Activated CD4-positive, alpha-beta T cell treated with anti-CD3 and anti-CD28 coated beads for 4 hours (primary cell): ENCODE results near the gene ZSWIM5.
"Not testable (repeated sequence)": the region's sequence is repeated elsewhere in the genome, so short reads cannot be mapped to it uniquely, and the experiment has no call there.

Experiments
- DNase-seq, 2 donors: peaks; one replicate each; pipeline ENCODE4 v3.0.0-alpha.2; 2020

Gene ZSWIM5

DNA sequence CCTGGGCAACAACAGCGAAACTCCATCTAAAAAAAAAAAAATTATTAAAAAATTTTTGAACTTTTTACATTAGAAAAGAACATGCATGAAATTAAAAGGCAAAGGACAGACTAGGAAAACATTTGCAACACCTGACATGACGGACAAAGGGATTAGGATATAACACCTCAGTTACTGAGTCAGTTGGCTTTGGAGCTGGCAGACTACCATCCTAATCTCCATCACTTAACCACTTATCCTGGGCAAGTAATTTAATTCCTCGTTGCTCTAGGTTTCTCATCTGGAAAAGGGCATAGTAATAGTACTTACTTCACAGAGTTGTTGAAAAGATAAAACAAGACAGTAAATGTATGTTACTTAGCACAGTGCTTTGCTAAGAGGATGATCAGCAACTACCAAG is 207.2 kb downstream of the ZSWIM5 start:
- DNase-seq, result no peak

DNA sequence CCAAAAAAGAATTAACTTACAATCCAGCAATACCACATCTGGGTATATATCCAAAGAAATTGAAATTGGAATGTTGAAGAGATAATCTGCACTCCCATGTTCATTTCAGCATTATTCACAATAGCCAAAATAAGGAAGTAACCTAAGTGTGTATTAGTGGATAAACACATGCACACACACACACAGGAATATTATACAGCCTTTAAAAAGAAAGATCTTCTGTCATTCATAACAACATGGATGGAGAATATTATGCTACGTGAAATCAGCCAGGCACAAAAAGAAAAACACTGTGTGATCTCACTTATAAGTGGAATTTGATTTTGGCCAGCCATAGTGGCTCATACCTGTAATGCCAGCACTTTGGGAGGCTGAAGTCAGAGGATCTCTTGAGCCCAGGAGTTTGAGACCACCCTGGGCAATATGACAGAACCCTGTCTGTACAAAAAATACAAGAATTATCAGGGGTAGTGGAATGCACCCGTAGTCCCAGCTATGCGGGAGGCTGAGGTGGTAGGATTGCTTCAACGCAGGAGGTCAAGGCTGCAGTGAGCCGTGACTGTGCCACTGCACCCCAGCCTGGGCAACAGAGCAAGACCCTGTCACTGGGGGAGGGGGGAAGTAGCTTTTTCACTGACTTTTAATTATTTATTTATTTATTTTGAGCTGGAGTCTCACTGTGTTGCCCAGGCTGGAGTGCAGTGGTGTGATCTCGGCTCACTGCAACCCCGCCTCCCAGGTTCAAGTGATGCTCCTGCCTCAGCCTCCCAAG is 210.8 kb downstream of the ZSWIM5 start:
- no peak for DNase-seq

DNA sequence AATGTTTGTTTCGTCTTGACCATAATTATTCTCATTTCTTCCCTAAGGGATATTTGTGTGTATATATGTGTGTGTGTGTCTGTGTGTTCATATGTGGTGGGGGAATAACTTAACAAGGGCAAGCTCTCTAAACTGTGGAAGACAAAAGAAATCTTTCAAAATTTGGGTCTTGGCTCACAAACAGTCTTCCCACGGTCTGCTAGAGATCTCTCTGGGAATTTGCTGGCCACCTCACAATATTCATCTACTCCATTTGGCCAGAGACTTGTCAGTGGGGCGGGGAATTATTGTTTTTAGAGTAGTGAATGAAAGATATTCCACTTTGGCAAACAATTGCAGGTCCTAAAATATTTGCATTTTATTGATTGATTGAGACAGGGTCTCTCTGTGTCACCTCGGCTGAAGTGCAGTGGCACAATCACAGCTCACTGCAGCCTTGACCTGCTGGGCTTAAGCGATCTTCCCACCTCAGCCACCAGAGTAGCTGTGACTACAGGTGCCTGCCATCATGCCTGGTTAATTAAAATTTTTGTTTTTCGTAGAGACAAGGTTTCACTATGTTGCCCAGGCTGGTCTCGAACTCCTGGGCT is 212.0 kb downstream of the ZSWIM5 start:
- no peak for DNase-seq

DNA sequence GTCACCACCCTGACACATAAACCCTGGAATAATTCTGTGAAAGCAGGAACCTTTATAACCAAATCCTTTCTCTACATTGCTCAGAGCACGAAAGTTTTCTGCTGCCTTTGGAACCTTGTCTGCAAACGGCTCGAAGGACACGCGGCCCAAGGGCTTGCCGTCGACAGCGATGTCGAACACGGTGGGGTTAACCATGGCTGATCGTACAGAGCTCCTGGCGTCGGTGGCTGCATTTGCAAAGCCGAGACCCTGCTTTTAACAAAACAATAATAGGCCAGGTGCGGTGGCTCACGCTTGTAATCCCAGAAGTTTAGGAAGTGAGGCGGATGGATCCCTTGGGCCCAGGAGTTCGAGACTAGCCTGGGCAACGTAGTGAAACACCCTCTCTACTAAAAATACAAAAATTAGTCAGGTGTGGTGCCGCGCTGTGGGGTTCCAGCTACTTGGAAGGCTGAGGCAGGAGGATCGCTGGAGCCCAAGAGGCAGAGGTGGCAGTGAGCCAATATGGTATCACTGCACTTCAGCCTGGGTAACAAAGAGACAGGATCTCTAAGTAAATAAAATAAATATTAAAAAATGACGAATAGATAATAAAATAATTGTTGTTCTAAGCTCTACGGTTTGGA is 217.8 kb downstream of the ZSWIM5 start:
- no peak for DNase-seq

DNA sequence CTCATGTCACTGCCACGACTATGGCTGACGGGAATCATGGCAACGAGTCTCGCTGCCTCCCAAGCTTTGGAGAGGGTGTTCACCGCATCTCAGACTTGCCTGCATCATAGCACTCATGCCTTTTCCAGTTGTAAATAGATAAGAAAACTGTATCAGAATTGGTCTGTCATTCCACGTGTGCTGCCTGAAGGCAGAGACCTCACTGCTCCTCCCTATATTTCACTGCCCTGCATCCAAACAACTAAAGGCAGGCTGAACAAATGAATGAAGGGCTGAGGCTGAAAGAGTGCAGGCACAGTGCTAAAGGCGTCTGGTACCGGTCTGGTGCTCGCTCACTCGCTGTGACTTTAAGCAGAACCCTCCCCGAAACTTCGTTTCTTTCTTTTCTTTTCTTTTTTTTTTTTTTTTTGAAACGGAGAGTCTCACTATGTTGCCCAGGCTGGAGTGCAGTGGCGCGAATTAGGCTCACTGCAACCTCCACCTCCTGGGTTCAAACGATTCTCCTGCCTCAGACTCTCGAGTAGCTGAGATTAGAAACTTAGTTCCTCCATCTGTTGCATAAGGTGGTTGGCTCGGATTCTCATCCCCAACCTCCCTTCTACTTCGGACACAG is 220.6 kb downstream of the ZSWIM5 start:
- no peak for DNase-seq

DNA sequence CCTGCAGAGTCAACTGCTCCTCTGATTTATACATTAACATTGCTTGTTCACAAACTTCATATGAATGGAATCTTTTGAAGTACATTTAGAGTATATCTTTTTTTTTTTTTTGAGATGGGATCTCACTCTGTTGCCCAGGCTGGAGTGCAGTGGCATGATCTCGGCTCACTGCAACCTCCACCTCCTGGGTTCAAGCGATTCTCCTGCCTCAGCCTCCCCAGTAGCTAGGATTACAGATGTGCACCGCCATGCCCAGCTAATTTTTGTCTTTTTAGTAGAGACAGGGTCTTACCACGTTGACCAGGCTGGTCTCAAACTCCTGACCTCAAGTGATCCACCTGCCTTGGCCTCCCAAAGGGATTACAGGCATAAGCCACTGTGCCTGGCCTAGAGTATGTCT is 229.0 kb downstream of the ZSWIM5 start:
- DNase-seq, result not testable (repeated sequence)

DNA sequence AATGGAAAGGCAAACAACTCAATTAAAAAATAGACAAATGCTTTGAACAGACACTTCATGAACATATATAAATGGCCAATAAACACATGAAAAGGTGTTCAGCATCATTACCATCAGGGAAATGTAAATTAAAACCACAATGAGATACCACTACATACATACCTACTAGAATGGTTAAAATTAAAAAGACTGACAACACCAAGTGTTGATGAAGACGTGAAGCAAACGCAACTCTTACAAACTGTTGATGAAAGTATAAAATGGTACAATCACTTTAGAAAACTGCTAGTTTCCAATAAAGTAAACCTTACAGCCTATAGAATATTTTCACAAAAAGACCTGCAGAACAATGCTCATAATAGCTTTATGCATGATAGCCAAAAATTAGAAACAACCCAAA is 230.2 kb downstream of the ZSWIM5 start:
- DNase-seq, result no peak

DNA sequence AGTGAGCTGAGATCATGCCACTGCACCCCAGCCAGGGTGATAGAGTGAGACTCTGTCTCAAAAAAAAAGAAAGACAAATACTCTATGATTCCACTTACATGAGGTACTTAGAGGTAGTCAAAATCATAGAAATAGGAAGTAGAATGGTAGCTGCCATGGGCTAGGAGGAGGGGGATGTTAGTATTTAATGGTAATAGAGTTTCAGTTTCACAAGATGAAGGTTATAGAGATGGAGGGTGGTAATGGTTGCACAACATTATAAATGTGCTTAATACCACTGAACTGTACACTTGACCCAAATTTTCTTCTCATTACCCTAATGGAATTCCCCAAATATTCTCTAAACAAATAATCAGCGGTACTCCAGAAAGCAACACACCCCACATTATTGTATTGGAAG is 232.8 kb downstream of the ZSWIM5 start:
- no peak for DNase-seq

DNA sequence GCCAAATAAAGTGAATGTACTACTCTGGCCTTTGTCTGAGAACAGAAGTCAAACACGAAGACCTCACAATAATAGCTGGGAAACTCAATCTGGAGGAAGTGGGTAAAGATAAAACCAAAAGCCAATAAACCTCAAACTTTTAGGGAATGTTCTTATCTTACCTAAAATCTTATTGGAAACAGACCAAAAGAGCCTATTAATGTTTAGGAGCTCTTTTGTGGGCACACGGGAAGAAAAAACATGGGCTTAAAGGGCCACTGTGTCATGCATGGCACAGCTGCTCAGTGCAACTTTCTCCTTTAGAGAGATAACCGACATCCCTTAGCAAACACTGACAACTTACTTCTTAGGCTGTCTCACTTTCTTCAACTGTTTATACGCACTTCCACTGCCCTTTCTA is 236.1 kb downstream of the ZSWIM5 start:
- DNase-seq, result no peak
